ENCODE results near the gene FZD10.

FZD10 gene

GRCh38 chr12:130162267-130162666, at the start of gene FZD10:
Gene FZD10, plus strand, starts transcription at chr12:130162464. Its CDS starts 479 bp downstream, at chr12:130162943.
- peak in 2 of 6 experiments; percentile 4 to 8 for DNase-seq

- DNase-seq, result no peak
These were observed 47.3 kb upstream of the FZD10 start for GRCh38 chr12:130114952-130115351.

GRCh38 chr12:130115646-130116045, 46.6 kb upstream of the FZD10 start:
- DNase-seq, result no peak

GRCh38 chr12:130116791-130117190, 45.5 kb upstream of the FZD10 start:
- no peak for DNase-seq

GRCh38 chr12:130117233-130117632, 45.0 kb upstream of the FZD10 start:
- DNase-seq, result no peak

GRCh38 chr12:130117701-130118100, 44.6 kb upstream of the FZD10 start:
- DNase-seq, result no peak

GRCh38 chr12:130118181-130118580, 44.1 kb upstream of the FZD10 start:
- DNase-seq, result no peak

GRCh38 chr12:130119241-130119861, 42.9 kb upstream of the FZD10 start:
- no peak for DNase-seq

GRCh38 chr12:130120012-130120805, 42.1 kb upstream of the FZD10 start:
- no peak for DNase-seq

GRCh38 chr12:130121226-130122000, 40.9 kb upstream of the FZD10 start:
- no peak for DNase-seq

GRCh38 chr12:130122356-130122755, 39.9 kb upstream of the FZD10 start:
- no peak for DNase-seq

- DNase-seq, result no peak
These were observed 38.2 kb upstream of the FZD10 start for GRCh38 chr12:130124106-130124505.

- DNase-seq, result no peak
These were observed 37.5 kb upstream of the FZD10 start for GRCh38 chr12:130124605-130125244.

- no peak for DNase-seq
These were observed 36.2 kb upstream of the FZD10 start for GRCh38 chr12:130126023-130126432.

GRCh38 chr12:130127532-130127911, 34.7 kb upstream of the FZD10 start:
- no peak for DNase-seq

- DNase-seq, result no peak
These were observed 34.1 kb upstream of the FZD10 start for GRCh38 chr12:130127912-130128789.

GRCh38 chr12:130128790-130129735, 33.2 kb upstream of the FZD10 start:
- no peak for DNase-seq

- DNase-seq, result no peak
These were observed 31.9 kb upstream of the FZD10 start for GRCh38 chr12:130130346-130130745.

GRCh38 chr12:130131025-130131424, 31.2 kb upstream of the FZD10 start:
- DNase-seq, result no peak

- DNase-seq, result no peak
These were observed 30.5 kb upstream of the FZD10 start for GRCh38 chr12:130131801-130132200.

Measured in stimulated activated naive CD4-positive, alpha-beta T cell (primary cell).